GM23248 (cell line): Measurements from ENCODE around the gene CEP95. TPM values are rescaled to one million over a fixed set of nuclear protein-coding genes. Genes with fewer than 3 reads are reported as not detected.
A peak's percentile ranks its signal among the peaks of the same experiment; 100 is the strongest.
"Not testable (repeated sequence)": the region's sequence is repeated elsewhere in the genome, so short reads cannot be mapped to it uniquely, and the experiment has no call there.

ENCODE experiments used
- DNase-seq: peaks from one replicate; pipeline ENCODE4 v3.0.0-alpha.2; 2015
- H2AFZ ChIP-seq: fragments of 200-600 bp; sonication (generic); 2 replicates; pipeline ENCODE4 v1.6.1; 2016; ENCODE audit warnings: antibody characterized with exemption
- H3F3A ChIP-seq: fragments of 200-600 bp; sonication (generic); 2 replicates; pipeline ENCODE4 v1.6.1; 2016; ENCODE audit warnings: mild to moderate bottlenecking, antibody characterized with exemption, mixed run types; ENCODE audit not compliant: insufficient read depth
- H3K27ac ChIP-seq: fragments of 200-600 bp; sonication (generic); 2 replicates; pipeline ENCODE4 v1.5.1; 2016; ENCODE audit warnings: mild to moderate bottlenecking
- H3K27me3 ChIP-seq: fragments of 200-600 bp; sonication (generic); replicated peaks from 2 replicates; pipeline ENCODE4 v1.6.1; 2016; ENCODE audit warnings: mild to moderate bottlenecking; ENCODE audit not compliant: insufficient read depth
- H3K36me3 ChIP-seq: fragments of 200-600 bp; sonication (generic); 2 replicates; pipeline ENCODE4 v1.6.1; 2016; ENCODE audit warnings: low read depth, mild to moderate bottlenecking
- H3K4me1 ChIP-seq: fragments of 200-600 bp; sonication (generic); 2 replicates; pipeline ENCODE4 v1.6.1; 2016; ENCODE audit warnings: mild to moderate bottlenecking; ENCODE audit not compliant: insufficient read depth
- H3K4me2 ChIP-seq: fragments of 200-600 bp; sonication (generic); one replicate; pipeline ENCODE4 v1.6.1; 2016; ENCODE audit warnings: mild to moderate bottlenecking; ENCODE audit not compliant: unreplicated experiment
- H3K4me3 ChIP-seq: fragments of 200-600 bp; sonication (generic); 2 replicates; pipeline ENCODE4 v1.5.1; 2016; ENCODE audit warnings: mild to moderate bottlenecking
- H3K79me2 ChIP-seq: fragments of 200-600 bp; sonication (generic); 2 replicates; pipeline ENCODE4 v1.6.1; 2016; ENCODE audit warnings: mild to moderate bottlenecking; ENCODE audit not compliant: insufficient read depth
- H3K9ac ChIP-seq: fragments of 200-600 bp; sonication (generic); 2 replicates; pipeline ENCODE4 v1.6.1; 2016; ENCODE audit warnings: mild to moderate bottlenecking
- H3K9me2 ChIP-seq: fragments of 200-600 bp; sonication (generic); 2 replicates; pipeline ENCODE4 v1.6.1; 2016; ENCODE audit warnings: mixed run types, mild to moderate bottlenecking, moderate library complexity; ENCODE audit not compliant: insufficient read depth
- H3K9me3 ChIP-seq: fragments of 200-600 bp; sonication (generic); one replicate; pipeline ENCODE4 v1.6.1; 2017; ENCODE audit warnings: low read depth
- H4K20me1 ChIP-seq: fragments of 200-600 bp; sonication (generic); 2 replicates; pipeline ENCODE4 v1.6.0; 2016; ENCODE audit not compliant: insufficient read depth
- EZH2 ChIP-seq: fragments of 200-600 bp; sonication (generic); IDR thresholded peaks from 2 replicates; pipeline ENCODE4 v1.6.1; 2018; ENCODE audit warnings: antibody characterized with exemption, mild to moderate bottlenecking; ENCODE audit not compliant: insufficient read depth, poor library complexity, severe bottlenecking
- EZH2phosphoT487 ChIP-seq: fragments of 200-600 bp; sonication (generic); IDR thresholded peaks from 2 replicates; pipeline ENCODE4 v1.6.1; 2018; ENCODE audit warnings: antibody characterized with exemption, moderate library complexity, mild to moderate bottlenecking, low read depth; ENCODE audit not compliant: insufficient read depth
- WGBS, 2 experiments: methylation state at CpG; one replicate each; pipeline ENCODE4 v1.1.6; 2015 to 2017; ENCODE audit warnings: low lambda C conversion rate in 2 of 2, low coverage in 1 of 2; ENCODE audit errors: missing lambda C conversion rate in 2 of 2; 5-methylcytosine and 5-hydroxymethylcytosine counted together
- in situ Hi-C: fragments of 300-500 bp; cut with MboI; formaldehyde crosslinking; loops from 2 replicates; pipeline ENCODE4 v1.15.0; 2020
- polyA plus RNA-seq: library from polyadenylated mRNA; unstranded; fragments of >200 nt; fragmentation: Nextera tagmentation; extraction: Ambion mirVana; gene quantifications from 2 replicates; pipeline ENCODE4 v1.2.1, GENCODE V29; 2016
- total RNA-seq: library from RNA; depleted of rRNA; stranded (reverse); fragments of >200 nt; shearing (Covaris generic); gene quantifications from 2 replicates; pipeline ENCODE4 v1.2.3, GENCODE V29; 2014

Gene CEP95
- total and polyA plus RNA-seq, 2 experiments from 2014 or later: 16.8 to 17.5 TPM

DNA sequence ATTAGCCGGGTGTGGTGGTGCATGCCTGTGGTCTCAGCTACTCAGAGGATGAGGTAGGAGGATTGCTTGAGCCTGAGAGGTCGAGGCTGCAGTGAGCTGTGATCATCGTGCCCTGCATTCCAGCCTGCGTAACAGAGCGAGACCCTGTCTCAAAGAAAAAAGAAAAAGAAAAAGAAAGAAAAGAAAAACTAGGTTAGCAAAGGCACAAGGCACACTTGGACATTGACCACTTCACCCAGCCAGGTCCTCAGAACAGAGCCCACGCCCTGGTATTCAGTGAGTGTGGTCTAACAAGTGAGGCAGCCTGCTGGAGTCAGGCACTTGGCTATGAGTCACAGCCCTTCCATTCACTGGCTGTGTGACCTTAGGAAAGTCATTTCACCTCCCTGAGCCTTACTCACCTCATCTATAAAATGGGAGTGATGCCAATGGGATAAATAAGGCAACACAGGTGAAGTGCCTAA, 47.5 kb upstream of the CEP95 start:
- TF ChIP-seq EZH2phosphoT487 (no peak), EZH2 (no peak)
- 64 to 69% methylated on average over 6 of the region's 6 CpGs for WGBS, 2 experiments
- Histone ChIP-seq H4K20me1 (no peaks in the 10 kb centered on the region), H3K9me2 (no peaks in the 10 kb centered on the region), H3K4me1 (peaks cover 17% of the 10 kb centered on the region), H3F3A (no peaks in the 10 kb centered on the region), H3K27ac (peak overlapping the region; percentile 28), H2AFZ (no peak overlapping the region), H3K4me3 (no peak overlapping the region), H3K9me3 (no peaks in the 10 kb centered on the region), H3K36me3 (no peaks in the 10 kb centered on the region), H3K27me3 (no peaks in the 10 kb centered on the region), H3K9ac (peak overlapping the region; percentile 38; the same call in 1 of the 2 replicates), H3K4me2 (no peak overlapping the region), H3K79me2 (no peaks in the 10 kb centered on the region)
- DNase-seq: peak; percentile 83
- in situ Hi-C loops: no loop called here

DNA sequence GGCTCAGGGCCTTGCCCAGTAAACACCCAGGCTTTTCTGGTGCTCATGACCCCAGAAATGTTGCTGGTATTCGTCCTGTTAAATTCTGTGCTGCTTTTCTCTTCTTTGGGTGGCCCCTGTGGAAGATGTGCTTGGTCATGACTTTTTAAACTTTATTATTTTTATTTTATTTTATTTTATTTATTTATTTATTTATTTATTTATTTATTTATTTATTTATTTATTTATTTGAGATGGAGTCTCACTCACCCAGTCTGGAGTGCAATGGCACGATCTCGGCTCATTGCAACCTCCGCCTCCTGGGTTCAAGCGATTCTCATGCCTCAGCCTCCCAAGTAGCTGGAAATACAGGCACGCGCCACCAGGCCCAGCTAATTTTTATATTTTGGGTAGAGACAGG, 47.0 kb upstream of the CEP95 start:
- H3K9me2 ChIP-seq, H3K4me2 ChIP-seq, H3K27me3 ChIP-seq, H3F3A ChIP-seq, H3K79me2 ChIP-seq, DNase-seq, H3K4me3 ChIP-seq, H4K20me1 ChIP-seq, H2AFZ ChIP-seq, H3K9me3 ChIP-seq, H3K36me3 ChIP-seq, in situ Hi-C loops: not testable (repeated sequence)
- H3K4me1 ChIP-seq: peaks cover 17% of the 10 kb centered on the region
- H3K27ac ChIP-seq: peak overlapping the region; percentile 28
- 94 to 96% methylated on average over 7 of the region's 7 CpGs for WGBS, 2 experiments
- 0 out of 2 replicates have a peak overlapping the region, but pooled peaks have one; percentile 38 for H3K9ac ChIP-seq

DNA sequence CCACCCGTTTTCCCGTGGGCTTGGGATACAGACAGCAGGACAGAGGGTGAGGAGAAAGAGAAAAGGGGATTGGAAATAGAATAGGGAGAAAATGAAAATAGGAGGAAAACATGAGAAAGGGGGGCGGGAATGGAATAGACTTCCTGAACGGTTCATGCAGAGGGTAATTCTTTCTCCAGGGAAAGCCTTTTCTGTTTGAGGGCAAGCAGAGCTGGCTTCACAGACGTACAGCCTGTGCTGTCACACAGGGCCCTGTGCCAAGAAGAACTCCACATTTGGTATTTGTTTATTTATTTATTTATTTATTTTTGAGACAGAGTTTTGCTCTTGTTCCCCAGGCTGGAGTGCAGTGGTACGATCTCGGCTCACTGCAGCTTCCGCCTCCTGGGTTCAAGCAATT, 45.8 kb upstream of the CEP95 start:
- no peaks in the 10 kb centered on the region for H3K9me2 ChIP-seq
- H3K27ac ChIP-seq: no peak overlapping the region
- no peaks in the 10 kb centered on the region for H3K36me3 ChIP-seq
- no peak for DNase-seq
- no peak overlapping the region for H3K4me2 ChIP-seq
- H3F3A ChIP-seq: no peaks in the 10 kb centered on the region
- in situ Hi-C loops: no loop called here
- no peaks in the 10 kb centered on the region for H3K79me2 ChIP-seq
- no peak overlapping the region for H3K4me3 ChIP-seq
- H2AFZ ChIP-seq: no peak overlapping the region
- no peaks in the 10 kb centered on the region for H4K20me1 ChIP-seq
- TF ChIP-seq EZH2 (no peak), EZH2phosphoT487 (no peak)
- H3K27me3 ChIP-seq: no peaks in the 10 kb centered on the region
- H3K4me1 ChIP-seq: peaks cover 17% of the 10 kb centered on the region
- 65 to 72% methylated on average over 8 of the region's 8 CpGs for WGBS, 2 experiments
- no peaks in the 10 kb centered on the region for H3K9me3 ChIP-seq
- H3K9ac ChIP-seq: no peak overlapping the region

DNA sequence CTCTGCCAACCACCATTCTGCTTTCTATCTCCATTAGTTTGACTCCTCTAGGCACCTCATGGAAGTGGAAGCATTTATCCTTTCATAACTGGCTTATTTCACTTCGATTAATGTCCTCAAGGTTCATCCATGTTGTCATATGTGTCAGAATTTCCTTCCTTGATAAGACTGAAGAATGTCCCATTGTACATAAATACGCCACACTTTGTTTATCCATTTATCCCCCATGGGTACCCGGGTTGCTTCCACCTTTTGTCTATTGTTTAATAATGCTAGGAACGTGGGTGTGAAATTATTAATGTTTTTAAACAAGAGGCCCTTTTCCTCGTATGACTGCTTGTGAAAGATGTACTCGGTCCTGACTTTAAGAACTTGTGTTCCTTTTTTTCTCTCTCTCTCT, 45.0 kb upstream of the CEP95 start:
- H3K27me3 ChIP-seq: no peaks in the 10 kb centered on the region
- H3K9ac ChIP-seq: no peak overlapping the region
- no peak for DNase-seq
- WGBS, 2 experiments: 95 to 98% methylated on average over 6 of the region's 6 CpGs
- no peak overlapping the region for H2AFZ ChIP-seq
- H3K4me3 ChIP-seq: no peak overlapping the region
- H3K4me1 ChIP-seq: peaks cover 17% of the 10 kb centered on the region
- no peak overlapping the region for H3K27ac ChIP-seq
- in situ Hi-C loops: no loop called here
- no peaks in the 10 kb centered on the region for H3K79me2 ChIP-seq
- no peaks in the 10 kb centered on the region for H3K9me2 ChIP-seq
- H4K20me1 ChIP-seq: no peaks in the 10 kb centered on the region
- H3F3A ChIP-seq: no peaks in the 10 kb centered on the region
- TF ChIP-seq EZH2phosphoT487: no peak
- H3K4me2 ChIP-seq: no peak overlapping the region
- H3K36me3 ChIP-seq: no peaks in the 10 kb centered on the region
- no peaks in the 10 kb centered on the region for H3K9me3 ChIP-seq

DNA sequence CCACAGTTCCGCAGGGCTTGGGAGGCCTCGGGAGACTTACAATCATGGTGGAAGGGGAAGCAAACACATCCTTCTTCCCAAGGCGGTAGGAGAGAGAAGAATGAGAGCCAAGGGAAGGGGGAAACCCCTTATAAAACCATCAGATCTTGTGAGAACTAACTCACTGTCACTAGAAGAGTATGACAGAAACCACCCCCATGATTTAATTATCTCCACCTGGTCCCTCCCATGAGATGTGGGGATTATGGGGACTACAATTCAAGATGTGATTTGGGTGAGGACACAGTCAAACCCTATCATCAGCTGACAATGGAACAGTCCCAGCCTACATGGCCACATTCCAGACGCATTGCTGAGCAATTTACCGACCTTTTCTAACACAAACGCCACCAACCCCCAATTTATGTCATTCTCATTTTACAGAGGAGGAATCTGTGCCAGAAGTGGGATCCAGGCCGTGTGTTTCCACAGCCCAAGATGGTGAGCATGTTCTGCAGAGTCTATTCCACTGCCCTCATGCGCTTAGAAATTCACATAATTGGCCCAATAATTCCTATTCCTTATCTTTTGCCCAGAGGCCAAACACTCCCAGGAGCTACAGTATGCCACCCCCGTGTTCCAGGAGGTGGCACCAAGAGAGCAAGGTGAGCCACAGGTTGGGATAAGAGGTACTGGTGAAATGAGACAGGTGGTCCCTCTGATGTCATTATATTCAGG, 40.6 kb upstream of the CEP95 start:
- Histone ChIP-seq H3K9ac (no peak overlapping the region), H3K36me3 (no peaks in the 10 kb centered on the region), H4K20me1 (no peaks in the 10 kb centered on the region), H3K9me2 (no peaks in the 10 kb centered on the region), H3K9me3 (no peaks in the 10 kb centered on the region), H3K4me1 (no peaks in the 10 kb centered on the region), H3F3A (no peaks in the 10 kb centered on the region), H3K4me2 (no peak overlapping the region), H3K4me3 (no peak overlapping the region), H3K79me2 (no peaks in the 10 kb centered on the region), H3K27ac (no peak overlapping the region), H2AFZ (no peak overlapping the region), H3K27me3 (no peaks in the 10 kb centered on the region)
- TF ChIP-seq EZH2phosphoT487 (no peak), EZH2 (no peak)
- DNase-seq: no peak
- 82 to 83% methylated on average over 9 of the region's 9 CpGs for WGBS, 2 experiments
- in situ Hi-C loops: no loop called here

DNA sequence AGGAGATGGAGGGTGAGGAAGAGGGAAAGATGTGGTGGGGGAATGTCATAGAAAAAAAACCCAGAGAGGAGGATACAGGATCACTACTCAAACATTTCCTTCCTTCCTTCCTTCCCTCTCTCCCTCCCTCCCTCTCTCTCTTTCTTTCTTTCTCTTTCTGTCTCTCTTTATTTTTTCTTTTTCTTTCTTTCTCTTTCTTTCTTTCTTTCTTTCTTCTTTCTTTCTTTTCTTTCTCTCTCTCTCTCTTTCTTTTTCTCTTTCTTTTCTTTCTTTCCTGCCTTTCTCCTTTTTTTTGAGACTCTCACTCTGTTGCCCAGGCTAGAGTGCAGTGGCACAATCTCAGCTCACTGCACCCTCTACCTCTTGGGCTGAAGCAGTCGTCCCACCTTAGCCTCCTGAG, 39.9 kb upstream of the CEP95 start:
- H3K79me2 ChIP-seq, H3K27ac ChIP-seq, H3K9me2 ChIP-seq, H3K36me3 ChIP-seq, H3K9me3 ChIP-seq, H3K4me3 ChIP-seq, H3K4me1 ChIP-seq, H2AFZ ChIP-seq, in situ Hi-C loops, DNase-seq, H3K9ac ChIP-seq, H3K4me2 ChIP-seq, H4K20me1 ChIP-seq, H3K27me3 ChIP-seq, H3F3A ChIP-seq: not testable (repeated sequence)
- WGBS, 2 experiments: 78 to 93% methylated on average over 1 of the region's 1 CpG
